ENCODE results near the gene GUCA2B.

Gene GUCA2B

DNA sequence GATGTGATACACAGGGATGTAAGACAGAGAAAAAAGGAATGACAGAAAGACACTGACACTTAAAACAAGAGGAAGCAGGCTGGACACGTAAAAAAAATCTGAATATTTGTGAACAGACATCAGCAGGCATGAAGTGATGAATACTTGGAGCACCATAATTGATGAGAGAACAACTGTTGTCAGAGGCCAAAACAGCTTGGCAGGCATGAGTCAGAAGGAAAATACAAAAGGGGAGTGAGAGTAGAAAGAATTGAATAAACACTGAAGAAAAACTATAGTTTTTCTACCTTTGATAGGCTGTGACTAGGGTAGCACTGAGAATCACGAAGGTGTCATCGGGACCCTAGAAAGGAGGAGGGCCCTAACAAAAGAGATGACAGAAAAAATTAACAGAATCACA lies 32.9 kb downstream of the GUCA2B start:
- TF ChIP-seq, protein P1, sequence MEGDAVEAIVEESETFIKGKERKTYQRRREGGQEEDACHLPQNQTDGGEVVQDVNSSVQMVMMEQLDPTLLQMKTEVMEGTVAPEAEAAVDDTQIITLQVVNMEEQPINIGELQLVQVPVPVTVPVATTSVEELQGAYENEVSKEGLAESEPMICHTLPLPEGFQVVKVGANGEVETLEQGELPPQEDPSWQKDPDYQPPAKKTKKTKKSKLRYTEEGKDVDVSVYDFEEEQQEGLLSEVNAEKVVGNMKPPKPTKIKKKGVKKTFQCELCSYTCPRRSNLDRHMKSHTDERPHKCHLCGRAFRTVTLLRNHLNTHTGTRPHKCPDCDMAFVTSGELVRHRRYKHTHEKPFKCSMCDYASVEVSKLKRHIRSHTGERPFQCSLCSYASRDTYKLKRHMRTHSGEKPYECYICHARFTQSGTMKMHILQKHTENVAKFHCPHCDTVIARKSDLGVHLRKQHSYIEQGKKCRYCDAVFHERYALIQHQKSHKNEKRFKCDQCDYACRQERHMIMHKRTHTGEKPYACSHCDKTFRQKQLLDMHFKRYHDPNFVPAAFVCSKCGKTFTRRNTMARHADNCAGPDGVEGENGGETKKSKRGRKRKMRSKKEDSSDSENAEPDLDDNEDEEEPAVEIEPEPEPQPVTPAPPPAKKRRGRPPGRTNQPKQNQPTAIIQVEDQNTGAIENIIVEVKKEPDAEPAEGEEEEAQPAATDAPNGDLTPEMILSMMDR (conservative IDR thresholded peaks at IDR 0.05; ENCODE audit: low read length): no peak
- peak; percentile 73 for DNase-seq (ENCODE audit: low read depth)

DNA sequence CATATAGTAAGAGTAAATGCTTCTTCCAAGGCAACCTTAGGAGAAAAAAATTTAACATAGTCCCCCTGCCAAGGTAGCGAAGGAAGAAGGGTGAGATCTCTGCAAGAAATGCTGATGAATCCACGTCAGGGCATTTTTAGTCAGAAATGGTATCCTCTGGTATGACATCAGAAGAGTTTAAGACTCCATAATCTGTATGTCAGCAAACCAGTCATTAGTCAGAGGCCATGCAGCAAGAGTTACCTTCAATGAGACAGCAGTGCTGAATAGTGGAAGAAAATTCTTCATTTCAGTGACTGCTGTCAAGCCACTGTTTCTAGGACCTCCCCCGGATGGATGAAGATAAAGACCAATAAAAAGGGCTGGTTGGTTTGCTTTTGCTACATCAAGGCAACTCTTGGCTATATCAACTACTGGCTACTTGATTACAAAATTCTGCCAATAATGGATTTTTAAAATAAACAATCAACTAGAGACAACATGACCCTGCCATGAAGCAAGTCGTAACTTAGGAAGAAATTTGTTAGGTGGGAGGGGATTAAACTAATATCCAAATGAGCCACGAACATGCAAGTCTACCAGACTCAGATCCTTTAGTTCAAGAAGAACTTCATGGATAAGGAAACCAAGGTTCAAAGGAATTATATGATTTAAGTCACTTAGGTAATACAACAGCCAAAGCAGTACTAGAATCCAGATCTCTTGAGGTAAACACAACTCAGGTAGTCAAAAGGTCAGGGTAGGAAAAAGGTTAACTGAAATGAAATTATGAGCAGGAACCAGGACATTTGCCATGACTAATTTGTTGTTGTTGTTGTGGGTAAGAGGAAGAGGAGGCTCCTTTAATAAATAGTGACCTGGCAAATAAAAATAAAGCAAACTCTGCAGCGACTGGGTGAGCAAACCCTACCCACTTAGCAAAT lies 37.0 kb downstream of the GUCA2B start:
- H3K4me3 ChIP-seq (ENCODE audit: low read length): no peak overlapping the region
- TF ChIP-seq, protein P1 (conservative IDR thresholded peaks at IDR 0.05; ENCODE audit: low read length): no peak
- DNase-seq (ENCODE audit: low read depth): no peak

More for the DNA sequence above, 32.9 kb downstream of the GUCA2B start:
- H3K4me3 ChIP-seq (ENCODE audit: low read length): no peak overlapping the region

DNA sequence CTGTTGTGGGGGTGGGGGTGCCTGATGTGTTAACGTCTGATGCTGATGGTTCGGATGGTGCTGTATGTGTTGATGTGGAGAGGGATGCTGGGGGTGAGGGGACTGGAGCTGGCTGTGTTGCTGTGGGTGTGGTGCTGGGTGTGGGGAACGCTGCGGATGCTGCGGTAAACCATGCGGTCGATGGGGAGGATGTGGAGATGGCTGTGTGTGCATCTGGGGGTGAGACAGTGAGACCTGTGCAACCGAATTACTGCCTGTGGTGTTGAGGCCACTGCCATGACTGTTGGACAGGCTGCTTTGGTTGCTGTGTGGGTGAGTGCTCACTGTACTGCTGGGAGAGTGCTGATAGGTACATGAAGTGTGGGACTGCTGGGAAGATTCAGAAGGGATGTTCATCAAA lies 38.1 kb downstream of the GUCA2B start:
- H3K4me3 ChIP-seq (ENCODE audit: low read length): no peak overlapping the region
- DNase-seq (ENCODE audit: low read depth): no peak
- TF ChIP-seq, protein P1 (conservative IDR thresholded peaks at IDR 0.05; ENCODE audit: low read length): no peak

GRCh38 chr1:42192106-42192505 lies 38.9 kb downstream of the GUCA2B start:
- H3K4me3 ChIP-seq (ENCODE audit: low read length): no peak overlapping the region
- no peak for DNase-seq (ENCODE audit: low read depth)
- TF ChIP-seq, protein P1 (conservative IDR thresholded peaks at IDR 0.05; ENCODE audit: low read length): no peak

GRCh38 chr1:42195841-42196240 lies 42.6 kb downstream of the GUCA2B start:
- TF ChIP-seq, protein P1 (conservative IDR thresholded peaks at IDR 0.05; ENCODE audit: low read length): no peak

DNA sequence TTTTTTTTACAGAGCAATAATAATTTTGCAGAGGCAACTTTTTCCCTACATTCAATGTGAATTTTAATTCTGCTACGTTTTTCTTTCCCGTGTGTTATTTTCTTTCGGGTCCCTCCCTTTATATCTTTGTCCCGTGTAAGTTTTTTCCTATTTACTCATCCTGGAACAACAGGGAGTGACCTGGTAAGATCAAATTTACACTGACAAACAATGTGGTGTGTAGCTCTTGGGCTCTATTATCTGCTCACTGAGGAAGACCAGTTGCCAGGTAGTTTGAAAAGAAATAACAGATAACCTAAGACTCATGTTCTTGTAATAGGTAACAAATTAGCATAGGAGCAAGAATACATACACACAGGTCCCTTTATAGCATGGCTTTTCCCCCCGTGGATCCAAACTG lies 45.0 kb downstream of the GUCA2B start:
- no peak for DNase-seq (ENCODE audit: low read depth)
- TF ChIP-seq, protein P1 (conservative IDR thresholded peaks at IDR 0.05; ENCODE audit: low read length): no peak
- no peak overlapping the region for H3K4me3 ChIP-seq (ENCODE audit: low read length)

More at GRCh38 chr1:42195841-42196240, 42.6 kb downstream of the GUCA2B start:
- H3K4me3 ChIP-seq (ENCODE audit: low read length): no peak overlapping the region
- DNase-seq (ENCODE audit: low read depth): no peak

GRCh38 chr1:42201986-42202385 lies 48.8 kb downstream of the GUCA2B start:
- H3K4me3 ChIP-seq (ENCODE audit: low read length): no peak overlapping the region
- DNase-seq (ENCODE audit: low read depth): no peak
- TF ChIP-seq, protein P1 (conservative IDR thresholded peaks at IDR 0.05; ENCODE audit: low read length): no peak
